Sigmoid colon (tissue), 7 donors: ENCODE measurements around the gene CIZ1. TPM values are rescaled to one million over a fixed set of nuclear protein-coding genes. Genes with fewer than 3 reads are reported as not detected.

ENCODE experiments used
- DNase-seq: peaks from one replicate; pipeline ENCODE4 v3.0.0-alpha.2; 2019
- H3K27ac ChIP-seq, 4 donors: fragments of 200-600 bp; sonication (generic); one replicate each; pipeline ENCODE4 v1.5.1; 2016 to 2019; ENCODE audit warnings: mild to moderate bottlenecking in 1 of 4
- H3K27me3 ChIP-seq, 3 donors: fragments of 200-600 bp; sonication (generic); one replicate each; pipeline ENCODE4 v1.5.1; 2019; ENCODE audit warnings: mild to moderate bottlenecking in 1 of 3
- H3K36me3 ChIP-seq, 4 donors: fragments of 200-600 bp; sonication (generic); one replicate each; pipeline ENCODE4 v1.5.1; 2016 to 2019
- H3K4me1 ChIP-seq, 4 donors: fragments of 200-600 bp; sonication (generic); one replicate each; pipeline ENCODE4 v1.5.1; 2017 to 2019
- H3K4me3 ChIP-seq, 4 donors: fragments of 200-600 bp; sonication (generic); one replicate each; pipeline ENCODE4 v1.5.1; 2017 to 2019; ENCODE audit warnings: mild to moderate bottlenecking in 2 of 4, moderate library complexity in 1 of 4
- H3K9me3 ChIP-seq, 4 donors: fragments of 200-600 bp in 3 of 4; sonication (generic) in 3 of 4; one replicate each; pipeline versions ENCODE4 v1.5.1 to v1.6.1; 2013 to 2019
- CTCF ChIP-seq, 4 experiments: fragments of 450-650 bp in 3 of 4; fragments of 200-600 bp in 1 of 4; IDR thresholded peaks; one replicate each; pipeline ENCODE4 v1.5.1; 2016 to 2019; ENCODE audit warnings: antibody characterized with exemption in 4 of 4, mild to moderate bottlenecking in 3 of 4, moderate library complexity in 2 of 4
- EP300 ChIP-seq, 4 donors: sonication (generic); formaldehyde crosslinking; IDR thresholded peaks; one replicate each; pipeline ENCODE4 v1.6.1; 2017; ENCODE audit warnings: antibody characterized with exemption in 4 of 4
- POLR2A ChIP-seq, 2 donors: fragments of 450-650 bp; IDR thresholded peaks; one replicate each; pipeline ENCODE4 v1.6.1; 2016; ENCODE audit warnings: antibody characterized with exemption in 2 of 2, mild to moderate bottlenecking in 2 of 2, moderate library complexity in 2 of 2
- POLR2AphosphoS5 ChIP-seq, 4 donors: sonication (generic); formaldehyde crosslinking; IDR thresholded peaks; one replicate each; pipeline ENCODE4 v1.6.1; 2017; ENCODE audit warnings: antibody characterized with exemption in 4 of 4
- WGBS, 2 donors: extraction: QIAGEN DNeasy Blood & Tissue Kit; methylation state at CpG; one replicate each; pipeline ENCODE4 v1.1.7; 2013; 5-methylcytosine and 5-hydroxymethylcytosine counted together
- intact Hi-C: fragments of 100-400 bp; cut with DNase I; formaldehyde crosslinking; loops from one replicate; pipeline ENCODE4 v1.15.1; 2023
- polyA plus RNA-seq, 3 donors: library from polyadenylated mRNA; stranded (reverse); fragments of 200-250 nt; gene quantifications; one replicate each; pipeline ENCODE4 v1.2.3, GENCODE V29; 2013
- total RNA-seq, 4 donors: library from RNA; depleted of rRNA; stranded (reverse); fragments of >200 nt; gene quantifications; one replicate each; pipeline ENCODE4 v1.1.0, GENCODE V29; 2016
- donor health status: healthy with polysubstance abuse.
- donor health status: Bipolar disorder and iron deficiency.
- donor health status: healthy.

CIZ1 gene
- total and polyA plus RNA-seq, 7 donors = 25.7 to 116 (median 60.2) TPM

GRCh38 chr9:128159784-128160602 is 31.4 kb downstream of the CIZ1 start, which contains the start of gene BBLN:
BBLN (plus strand) TSS chr9:128160265; CDS start chr9:128160408, 143 bp downstream.
- peak; percentile 98 for DNase-seq
- intact Hi-C loops = no loop called here
- TF ChIP-seq POLR2A (IDR thresholded peaks at IDR 0.05) (peak in 1 of 2 donors; percentile 50), POLR2AphosphoS5 (IDR thresholded peaks at IDR 0.05) (peak; percentile 53 to 84 (median 70)), CTCF (IDR thresholded peaks at IDR 0.05) (no peak)
- Histone ChIP-seq H3K36me3 (peaks cover 0 to 23% (median 12%) of the 10 kb centered on the region in 4 donors), H3K9me3 (no peaks in the 10 kb centered on the region), H3K4me1 (peaks cover 0 to 26% (median 16%) of the 10 kb centered on the region in 4 donors), H3K4me3 (peak within 1 kb of the TSS; percentile 49 to 73 (median 66)), H3K27ac (peak within 1 kb of the TSS; percentile 68 to 75 (median 72)), H3K27me3 (no peaks in the 10 kb centered on the region)
- 0% methylated on average over 77 of the region's 77 CpGs for whole genome bisulfite sequencing, 2 donors

GRCh38 chr9:128159522-128159783 is 31.9 kb downstream of the CIZ1 start:
- peak overlapping the region; percentile 25 to 73 (median 66) for H3K4me3 ChIP-seq
- H3K9me3 ChIP-seq = no peaks in the 10 kb centered on the region
- WGBS, 2 donors = 18 to 25% methylated on average over 11 of the region's 11 CpGs
- DNase-seq = no peak
- peak overlapping the region; percentile 64 to 75 (median 72) for H3K27ac ChIP-seq
- peaks cover 0 to 18% (median 8%) of the 10 kb centered on the region in 4 donors for H3K36me3 ChIP-seq
- peaks cover 0 to 26% (median 16%) of the 10 kb centered on the region in 4 donors for H3K4me1 ChIP-seq
- TF ChIP-seq EP300 (IDR thresholded peaks at IDR 0.05) (no peak), POLR2A (IDR thresholded peaks at IDR 0.05) (no peak), POLR2AphosphoS5 (IDR thresholded peaks at IDR 0.05) (no peak), CTCF (IDR thresholded peaks at IDR 0.05) (no peak)
- intact Hi-C loops = no loop called here
- H3K27me3 ChIP-seq = no peaks in the 10 kb centered on the region

GRCh38 chr9:128155736-128156500 is 35.5 kb downstream of the CIZ1 start:
- Histone ChIP-seq H3K27me3 (no peaks in the 10 kb centered on the region), H3K9me3 (no peaks in the 10 kb centered on the region), H3K4me3 (no peak overlapping the region), H3K27ac (no peak overlapping the region), H3K4me1 (peaks cover 0 to 13% (median 11%) of the 10 kb centered on the region in 4 donors), H3K36me3 (no peaks in the 10 kb centered on the region)
- DNase-seq = no peak
- TF ChIP-seq POLR2A (IDR thresholded peaks at IDR 0.05) (no peak), EP300 (IDR thresholded peaks at IDR 0.05) (no peak), POLR2AphosphoS5 (IDR thresholded peaks at IDR 0.05) (no peak), CTCF (IDR thresholded peaks at IDR 0.05) (no peak)
- WGBS, 2 donors = 83 to 87% methylated on average over 7 of the region's 7 CpGs
- intact Hi-C loops = no loop called here

GRCh38 chr9:128153947-128154695 is 37.3 kb downstream of the CIZ1 start:
- H3K4me1 ChIP-seq = peaks cover 0 to 4% (median under 1%) of the 10 kb centered on the region in 4 donors
- H3K4me3 ChIP-seq = no peak overlapping the region
- intact Hi-C loops = no loop called here
- H3K27ac ChIP-seq = no peak overlapping the region
- TF ChIP-seq CTCF (IDR thresholded peaks at IDR 0.05) (no peak), EP300 (IDR thresholded peaks at IDR 0.05) (no peak), POLR2A (IDR thresholded peaks at IDR 0.05) (no peak), POLR2AphosphoS5 (IDR thresholded peaks at IDR 0.05) (no peak)
- H3K27me3 ChIP-seq = no peaks in the 10 kb centered on the region
- no peak for DNase-seq
- no peaks in the 10 kb centered on the region for H3K36me3 ChIP-seq
- WGBS, 2 donors = 86 to 90% methylated on average over 13 of the region's 13 CpGs
- no peaks in the 10 kb centered on the region for H3K9me3 ChIP-seq
